ENCODE results near the gene SLC41A3.

DNA sequence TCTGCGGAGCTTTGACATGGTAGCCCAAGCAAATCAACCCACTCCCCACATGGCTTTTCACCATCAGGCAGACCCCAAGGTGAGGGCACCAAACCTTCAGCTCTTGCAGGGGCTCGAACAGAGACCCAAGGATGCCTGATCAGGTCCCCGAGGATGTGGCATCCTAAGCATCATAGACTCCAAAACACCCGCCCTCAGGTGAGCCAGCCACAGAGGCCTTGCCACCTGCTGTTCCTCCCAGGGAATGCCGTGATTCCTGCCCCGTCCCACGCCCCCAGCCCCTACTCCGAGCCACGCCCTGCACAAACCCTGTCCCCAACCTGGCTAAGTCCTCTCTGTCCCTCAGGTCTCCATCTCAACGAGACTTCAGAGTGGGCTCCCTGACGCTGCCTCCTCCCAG lies 34.7 kb upstream of the SLC41A3 start:
- TF ChIP-seq POLR2A (IDR thresholded peaks at IDR 0.05), result no peak
- TF ChIP-seq CTCF (IDR thresholded peaks at IDR 0.05), result no peak

All from heart left ventricle (tissue), 13 donors.